Adipose tissue (tissue), 3 donors: Measurements from ENCODE around the gene INVS. TPM values are rescaled to one million over a fixed set of nuclear protein-coding genes. Genes with fewer than 3 reads are reported as not detected.
"Not testable (repeated sequence)": the region's sequence is repeated elsewhere in the genome, so short reads cannot be mapped to it uniquely, and the experiment has no call there.

Source experiments
- H3K27ac ChIP-seq: one replicate; pipeline ENCODE4 v1.5.1; 2013; ENCODE audit warnings: low read depth, low read length
- WGBS, 3 donors: extraction: QIAGEN DNeasy Blood & Tissue Kit; methylation state at CpG; one replicate each; pipeline ENCODE4 v1.1.7; 2013; 5-methylcytosine and 5-hydroxymethylcytosine counted together
- polyA plus RNA-seq, 3 donors: library from polyadenylated mRNA; stranded (reverse); fragments of 200-250 nt; gene quantifications; one replicate each; pipeline ENCODE4 v1.2.3, GENCODE V29; 2013
- donor health status: healthy with polysubstance abuse.
- donor health status: Bipolar disorder and iron deficiency.
- donor health status: healthy.

The INVS gene
- polyA plus RNA-seq, 3 donors = 2.9 to 7.8 (median 7.0) TPM

DNA sequence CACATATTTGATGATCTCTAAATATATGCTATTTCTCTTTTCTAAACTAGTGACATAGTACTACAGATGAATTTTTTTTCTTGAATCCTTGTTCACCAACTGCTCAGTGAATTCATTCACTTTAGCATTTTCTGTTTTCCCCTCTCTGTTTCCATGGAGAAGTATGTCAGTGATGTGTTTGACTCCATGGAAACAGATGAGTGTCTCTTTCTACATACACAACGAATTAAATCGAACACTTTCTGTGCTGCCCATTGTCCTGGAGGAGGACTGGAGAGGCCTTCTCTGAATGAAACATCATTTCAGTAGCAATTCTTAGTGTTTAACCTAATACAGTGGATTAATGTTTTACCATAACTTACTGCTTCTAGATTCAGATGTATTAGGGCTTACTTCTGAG lies 9.5 kb downstream of the INVS start:
- no peak overlapping the region for H3K27ac ChIP-seq
- 56 to 71% (median 69%) methylated on average over 2 of the region's 2 CpGs for WGBS, 3 donors

DNA sequence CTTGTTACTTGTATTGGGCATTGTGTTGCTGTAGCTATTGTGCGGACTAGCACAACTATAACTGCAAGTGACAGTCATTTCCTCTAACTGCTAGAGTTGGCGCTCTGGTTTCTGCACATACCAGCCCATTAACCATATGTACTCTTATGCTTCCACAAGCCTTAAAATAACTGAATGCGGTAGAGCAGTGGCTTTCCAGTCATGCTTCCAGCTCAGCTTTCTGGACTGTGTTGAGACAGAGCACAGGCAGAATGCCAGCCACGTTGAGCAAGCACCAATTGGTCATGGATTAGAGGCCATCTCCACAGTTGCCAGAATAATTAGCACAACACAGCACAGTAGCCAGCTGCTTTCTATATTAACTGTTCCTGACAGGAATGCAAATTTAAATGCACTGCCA lies 12.2 kb downstream of the INVS start:
- H3K27ac ChIP-seq = no peak overlapping the region
- WGBS, 3 donors = 40 to 45% (median 43%) methylated on average over 4 of the region's 4 CpGs

DNA sequence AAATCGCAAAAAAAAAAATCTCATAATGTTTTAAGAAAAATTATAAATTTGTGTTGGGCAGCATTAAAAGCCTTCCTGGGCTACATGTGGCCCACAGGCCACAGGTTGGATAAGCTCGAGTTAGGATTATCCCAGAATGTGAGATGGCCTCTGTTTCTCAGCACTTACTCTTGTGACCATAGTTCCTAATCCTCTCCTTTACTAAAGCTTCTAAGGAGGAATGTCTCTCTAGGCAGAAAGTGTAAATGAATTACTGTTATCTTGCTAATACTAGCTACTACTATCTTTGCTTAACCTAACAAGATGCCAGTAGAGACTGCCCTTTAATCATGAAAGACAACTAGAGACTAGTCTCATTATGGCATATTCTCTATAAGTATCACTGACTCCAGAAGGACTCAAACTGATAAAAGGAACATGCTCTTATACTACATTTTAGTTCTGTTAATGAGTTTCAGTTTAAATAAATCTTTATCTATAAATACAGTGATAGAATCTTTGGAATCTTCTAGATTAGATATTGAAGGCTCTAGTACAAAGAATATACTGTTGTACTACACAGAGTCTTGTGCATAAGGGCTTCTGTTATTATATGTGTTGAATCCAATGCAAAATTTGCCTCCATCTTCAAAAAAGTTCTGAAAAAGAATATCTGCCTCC lies 13.8 kb downstream of the INVS start:
- WGBS, 3 donors = 88 to 96% (median 95%) methylated on average over 2 of the region's 2 CpGs
- H3K27ac ChIP-seq = no peak overlapping the region

DNA sequence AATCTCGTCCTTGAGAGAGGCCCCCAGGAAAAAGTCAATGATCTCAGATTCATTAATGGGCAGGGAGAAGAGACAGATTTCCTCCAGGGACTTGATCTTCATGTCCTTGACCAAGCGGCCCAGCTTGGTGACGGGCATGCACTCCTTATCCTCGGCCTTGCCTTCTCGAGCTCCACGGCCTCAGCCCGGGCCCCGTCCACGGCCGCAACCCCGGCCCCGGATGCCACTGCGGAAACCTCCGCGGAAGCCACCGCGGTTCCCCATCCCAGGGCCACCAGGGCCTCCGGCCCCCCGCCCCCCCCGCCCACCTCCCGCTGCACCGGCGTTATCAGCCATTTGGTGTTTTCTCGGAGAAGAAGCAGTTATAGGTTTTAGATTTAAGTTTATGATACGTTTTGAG lies 18.3 kb downstream of the INVS start:
- WGBS, 3 donors = 96 to 98% (median 97%) methylated on average over 25 of the region's 25 CpGs
- no peak overlapping the region for H3K27ac ChIP-seq

- WGBS, 3 donors = 93 to 96% (median 95%) methylated on average over 2 of the region's 2 CpGs
Measured at GRCh38 chr9:100120286-100120685, 21.2 kb downstream of the INVS start.

DNA sequence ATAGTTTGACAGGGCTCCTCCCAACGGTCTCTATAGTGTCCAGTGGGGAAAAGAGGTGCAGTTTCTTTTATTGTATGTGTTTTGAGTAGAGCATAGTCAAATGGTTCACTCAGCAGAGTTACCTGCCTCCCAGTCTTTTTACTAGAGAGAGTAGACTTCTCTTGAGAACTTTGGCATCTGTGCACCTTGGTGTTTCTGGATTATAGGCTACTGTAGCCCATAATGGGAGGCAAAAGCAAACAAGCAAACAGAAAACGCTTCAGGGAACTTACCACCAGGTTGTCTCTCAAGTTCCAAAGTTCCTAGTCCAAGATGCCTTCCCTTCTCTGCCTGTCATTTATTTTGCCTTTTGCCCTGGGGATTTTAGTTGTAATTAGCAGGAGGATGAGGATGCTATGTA lies 26.2 kb downstream of the INVS start:
- H3K27ac ChIP-seq = no peak overlapping the region
- WGBS, 3 donors = 49 to 96% (median 94%) methylated on average over 2 of the region's 2 CpGs

More at GRCh38 chr9:100120286-100120685, 21.2 kb downstream of the INVS start:
- no peak overlapping the region for H3K27ac ChIP-seq

DNA sequence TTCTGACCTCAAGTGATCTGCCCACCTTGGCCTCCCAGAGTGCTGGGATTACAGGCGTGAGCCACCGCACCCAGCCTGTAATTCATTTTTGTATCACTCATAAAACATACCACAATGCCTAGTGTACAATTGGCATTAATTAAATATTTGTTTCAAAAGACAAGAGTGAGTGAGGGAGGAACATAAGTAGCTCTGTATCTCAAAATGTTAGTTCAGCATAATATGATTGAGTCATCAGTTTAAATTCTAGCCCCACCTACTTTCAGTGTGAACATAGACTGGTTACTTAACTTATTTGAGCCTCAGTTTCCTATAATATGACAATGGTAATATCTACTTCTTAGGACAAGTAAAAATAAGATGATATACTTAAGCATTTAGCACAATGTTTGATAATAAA lies 26.9 kb downstream of the INVS start:
- no peak overlapping the region for H3K27ac ChIP-seq
- WGBS, 3 donors = 90 to 98% (median 93%) methylated on average over 2 of the region's 2 CpGs

GRCh38 chr9:100126423-100126822 lies 27.4 kb downstream of the INVS start:
- H3K27ac ChIP-seq = no peak overlapping the region
- 99% methylated on average over 2 of the region's 2 CpGs for WGBS, 3 donors

DNA sequence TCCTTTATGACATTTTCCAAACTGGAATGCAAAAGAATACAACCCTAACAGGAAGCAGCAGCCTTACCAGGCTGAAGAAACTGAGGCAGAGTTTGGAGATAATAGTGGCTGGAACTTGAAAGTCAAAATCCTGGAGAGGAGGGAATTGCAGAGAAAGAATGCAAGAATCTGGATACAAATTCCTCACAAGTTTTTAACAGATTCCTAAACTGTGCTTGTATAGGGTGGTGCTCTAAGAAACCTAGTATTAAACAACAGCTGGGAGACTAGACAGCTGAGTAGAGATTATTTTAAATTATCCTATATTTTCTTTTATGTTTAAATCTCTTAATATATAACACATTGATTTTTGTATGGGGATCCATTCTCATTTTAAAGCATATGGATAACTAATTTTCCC lies 30.7 kb downstream of the INVS start:
- no peak overlapping the region for H3K27ac ChIP-seq

DNA sequence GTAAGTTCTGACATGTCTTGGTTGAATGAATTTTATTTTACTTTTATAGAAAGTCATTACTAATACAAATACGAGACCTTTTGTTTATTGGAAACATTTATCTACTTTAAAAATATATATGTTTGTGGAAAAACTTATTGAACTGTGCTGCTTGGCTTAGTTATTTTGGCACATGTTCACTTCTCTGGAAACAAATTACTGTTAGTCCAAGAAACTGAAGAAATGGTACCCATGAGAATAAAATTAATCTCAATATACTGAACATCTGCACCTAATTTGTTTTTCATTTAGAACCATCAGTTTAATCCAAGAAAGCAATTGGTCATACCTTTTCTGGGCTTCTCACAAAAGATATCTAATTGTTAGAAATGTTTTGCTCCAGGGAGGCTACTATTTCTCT lies 32.2 kb downstream of the INVS start:
- H3K27ac ChIP-seq = no peak overlapping the region

GRCh38 chr9:100131875-100132430 lies 32.9 kb downstream of the INVS start:
- WGBS, 3 donors = 96 to 99% (median 96%) methylated on average over 3 of the region's 3 CpGs
- no peak overlapping the region for H3K27ac ChIP-seq

More for the DNA sequence above, 32.2 kb downstream of the INVS start:
- 59 to 72% (median 65%) methylated on average over 1 of the region's 1 CpG for WGBS, 3 donors

GRCh38 chr9:100134731-100135130 lies 35.7 kb downstream of the INVS start:
- WGBS, 3 donors = 76 to 93% (median 77%) methylated on average over 3 of the region's 3 CpGs
- H3K27ac ChIP-seq = no peak overlapping the region

DNA sequence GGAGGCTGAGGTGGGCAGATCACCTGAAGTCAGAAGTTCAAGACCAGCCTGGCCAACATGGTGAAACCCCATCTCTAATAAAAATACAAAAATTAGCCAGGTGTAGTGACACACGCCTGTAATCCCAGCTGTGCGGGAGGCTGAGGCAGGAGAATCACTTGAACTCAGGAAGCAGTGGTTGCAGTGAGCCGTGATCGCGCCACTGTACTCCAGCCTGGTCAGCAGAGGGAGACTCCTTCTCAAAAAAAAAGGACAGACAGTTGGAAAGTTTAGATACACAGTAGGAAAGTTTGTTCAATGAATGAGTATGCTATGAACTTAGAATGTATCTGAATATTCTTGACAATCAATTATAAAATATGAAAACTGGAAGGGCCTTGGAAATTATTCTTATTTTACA lies 37.8 kb downstream of the INVS start:
- H3K27ac ChIP-seq = not testable (repeated sequence)
- WGBS, 3 donors = 92 to 96% (median 95%) methylated on average over 5 of the region's 5 CpGs

DNA sequence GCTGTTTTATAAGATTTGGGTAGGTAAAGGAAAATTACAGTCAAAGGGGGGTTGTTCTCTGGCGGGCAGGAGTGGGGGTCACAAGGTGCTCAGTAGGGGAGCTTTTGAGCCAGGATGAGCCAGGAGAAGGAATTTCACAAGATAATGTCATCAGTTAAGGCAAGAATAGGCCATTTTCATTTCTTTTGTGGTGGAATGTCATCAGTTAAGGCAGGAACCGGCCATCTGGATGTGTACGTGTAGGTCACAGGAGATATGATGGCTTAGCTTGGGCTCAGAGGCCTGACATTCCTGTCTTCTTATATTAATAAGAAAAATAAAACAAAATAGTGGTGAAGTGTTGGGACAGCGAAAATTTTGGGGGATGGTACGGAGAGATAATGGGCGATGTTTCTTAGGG lies 41.3 kb downstream of the INVS start:
- H3K27ac ChIP-seq = not testable (repeated sequence)
- 97 to 99% (median 98%) methylated on average over 6 of the region's 6 CpGs for WGBS, 3 donors

DNA sequence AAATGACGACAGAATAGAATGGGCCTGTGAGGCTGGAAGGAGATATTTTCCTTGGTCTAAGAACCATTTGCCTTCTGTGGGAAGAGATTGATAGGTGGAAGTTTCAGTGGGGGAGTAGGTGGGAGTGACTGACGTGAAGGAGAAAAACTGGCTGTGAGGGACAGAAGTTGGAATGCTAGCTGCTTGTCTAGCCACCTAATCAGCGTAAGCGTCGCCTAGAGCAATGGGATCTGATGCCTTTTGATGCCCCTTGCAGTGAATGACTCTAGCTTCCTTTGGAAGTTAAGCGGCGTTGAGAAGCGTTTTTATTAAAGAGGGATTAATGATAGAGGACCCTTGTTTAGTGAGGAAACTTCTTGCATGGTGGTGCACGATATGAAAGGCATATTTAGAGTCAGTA lies 42.8 kb downstream of the INVS start:
- H3K27ac ChIP-seq = not testable (repeated sequence)
- WGBS, 3 donors = 93 to 95% (median 94%) methylated on average over 8 to 9 of the region's 9 CpGs

DNA sequence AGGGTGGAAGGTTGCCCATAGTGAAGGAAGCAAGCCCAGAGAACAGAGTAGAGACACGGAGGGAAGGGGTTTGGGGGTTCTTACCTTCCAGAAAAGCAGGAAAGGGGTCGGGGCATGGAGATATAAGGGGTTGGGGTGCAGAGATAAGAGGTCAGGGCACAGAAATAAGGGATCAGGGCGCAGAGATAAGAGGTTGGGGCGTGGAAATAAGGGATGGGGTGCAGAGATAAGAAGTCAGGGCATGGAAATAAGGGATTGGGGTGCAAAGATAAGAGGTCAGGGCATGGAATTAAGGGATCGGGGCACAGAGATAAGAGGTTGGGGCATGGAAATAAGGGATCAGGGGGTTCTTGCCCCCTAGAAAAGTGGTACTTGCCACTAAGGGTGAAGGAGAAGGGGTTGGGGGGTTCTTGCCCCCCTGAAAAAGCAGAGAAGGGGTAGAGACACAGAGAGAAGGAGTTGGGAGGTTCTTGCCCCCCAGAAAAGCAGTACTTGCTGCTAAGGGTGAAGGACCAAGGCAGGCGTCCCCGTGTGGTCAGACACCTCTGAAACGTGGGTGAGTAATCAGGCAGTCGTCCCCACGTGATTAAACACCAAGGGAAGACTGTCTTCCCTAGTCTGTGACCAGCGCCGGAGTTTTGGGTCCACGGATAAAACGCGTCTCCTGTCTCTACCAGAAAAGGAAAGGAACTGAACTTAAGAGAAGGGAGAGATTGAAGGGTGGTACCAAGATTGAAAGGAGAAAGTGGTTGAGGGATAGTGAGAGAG lies 46.3 kb downstream of the INVS start:
- H3K27ac ChIP-seq = not testable (repeated sequence)
- 87 to 92% (median 90%) methylated on average over 15 of the region's 15 CpGs for WGBS, 3 donors

DNA sequence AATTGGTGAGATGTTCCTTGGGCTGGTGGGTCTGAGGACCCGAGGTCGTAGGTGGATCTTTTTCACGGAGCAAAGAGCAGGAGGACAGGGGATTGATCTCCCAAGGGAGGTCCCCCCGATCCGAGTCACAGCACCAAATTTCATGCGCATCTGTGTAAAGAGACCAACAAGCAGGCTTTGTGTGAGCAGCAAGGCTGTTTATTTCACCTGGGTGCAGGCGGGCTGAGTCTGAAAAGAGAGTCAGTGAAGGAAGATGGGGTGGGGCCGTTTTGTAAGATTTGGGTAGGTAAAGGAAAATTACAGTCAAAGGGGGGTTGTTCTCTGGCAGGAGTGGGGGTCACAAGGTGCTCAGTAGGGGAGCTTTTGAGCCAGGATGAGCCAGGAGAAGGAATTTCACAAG lies 46.9 kb downstream of the INVS start:
- not testable (repeated sequence) for H3K27ac ChIP-seq
- WGBS, 3 donors = 88 to 93% (median 89%) methylated on average over 8 of the region's 8 CpGs

DNA sequence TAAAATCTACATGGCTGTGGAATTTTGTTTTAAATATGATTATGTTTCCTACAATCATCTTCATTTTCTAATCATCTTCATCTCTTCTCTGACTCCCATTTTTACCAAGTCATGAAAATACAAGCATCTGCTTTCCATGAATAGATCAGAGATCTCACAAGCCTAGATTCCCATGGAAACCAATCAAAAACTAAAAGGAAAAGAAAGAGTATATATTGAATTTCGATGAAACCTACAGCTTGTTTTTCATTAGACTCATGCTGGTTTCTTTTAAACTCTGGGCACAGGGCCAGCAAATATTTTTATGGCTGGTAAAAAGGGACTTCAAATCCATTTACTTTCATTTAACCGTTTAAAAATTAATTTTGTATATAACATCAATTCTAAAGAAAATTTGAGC lies 51.2 kb downstream of the INVS start:
- no peak overlapping the region for H3K27ac ChIP-seq
- WGBS, 3 donors = 44 to 67% (median 46%) methylated on average over 2 of the region's 2 CpGs

DNA sequence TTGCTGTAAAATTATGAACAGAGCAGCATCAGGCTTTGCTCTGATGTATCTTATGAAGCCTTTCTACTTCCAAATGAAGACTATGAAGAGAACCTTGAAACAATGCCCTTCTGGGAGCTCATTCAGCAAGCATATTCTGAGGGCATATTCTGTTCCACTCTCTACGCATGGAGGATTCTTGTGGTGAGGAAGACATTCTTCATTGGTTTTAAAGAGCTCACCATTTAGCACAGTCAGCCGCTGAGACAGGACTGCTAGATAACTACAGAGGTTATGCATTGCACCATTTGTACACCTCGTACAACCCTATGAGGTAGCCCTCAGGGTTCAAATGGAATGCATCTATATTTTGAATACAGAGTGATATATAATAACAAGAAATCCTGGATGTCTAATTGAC lies 61.0 kb downstream of the INVS start:
- 95 to 99% (median 97%) methylated on average over 3 of the region's 3 CpGs for WGBS, 3 donors
- no peak overlapping the region for H3K27ac ChIP-seq

- no peak overlapping the region for H3K27ac ChIP-seq
Measured at GRCh38 chr9:100167176-100167575, 68.1 kb downstream of the INVS start.
